ENCODE measurements around the gene GBP3. TPM values are rescaled to one million over a fixed set of nuclear protein-coding genes. Genes with fewer than 3 reads are reported as not detected.
"Not testable (repeated sequence)": the region's sequence is repeated elsewhere in the genome, so short reads cannot be mapped to it uniquely, and the experiment has no call there.

The GBP3 gene
- total RNA-seq, 1 donor from 2014 or later = 0.94 TPM

GRCh38 chr1:89041119-89041641, 18.5 kb upstream of the GBP3 start:
- DNase-seq = no peak

- no peak for DNase-seq
Measured at GRCh38 chr1:89040315-89040626, 17.6 kb upstream of the GBP3 start.

DNA sequence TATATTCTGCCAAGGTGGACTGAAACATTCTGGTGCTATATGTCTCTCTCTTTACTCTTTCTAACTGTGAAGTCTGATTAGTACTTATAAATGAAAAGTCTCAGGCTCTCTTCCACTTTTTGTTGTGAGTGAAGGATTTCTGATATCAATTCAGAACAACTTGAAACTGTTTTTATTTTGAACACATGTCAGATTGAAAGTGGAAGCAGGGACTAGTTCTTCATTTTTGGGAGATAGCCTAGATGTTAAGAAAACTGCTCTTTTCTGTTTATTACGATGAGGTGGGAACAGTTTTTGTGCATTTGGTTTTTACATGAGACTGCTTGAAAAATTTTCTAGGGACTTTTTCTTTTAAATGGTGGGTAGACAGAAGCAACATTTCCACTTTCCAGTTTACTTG, 14.5 kb upstream of the GBP3 start:
- DNase-seq = no peak

GRCh38 chr1:89035080-89035479, 12.4 kb upstream of the GBP3 start:
- DNase-seq = no peak

DNA sequence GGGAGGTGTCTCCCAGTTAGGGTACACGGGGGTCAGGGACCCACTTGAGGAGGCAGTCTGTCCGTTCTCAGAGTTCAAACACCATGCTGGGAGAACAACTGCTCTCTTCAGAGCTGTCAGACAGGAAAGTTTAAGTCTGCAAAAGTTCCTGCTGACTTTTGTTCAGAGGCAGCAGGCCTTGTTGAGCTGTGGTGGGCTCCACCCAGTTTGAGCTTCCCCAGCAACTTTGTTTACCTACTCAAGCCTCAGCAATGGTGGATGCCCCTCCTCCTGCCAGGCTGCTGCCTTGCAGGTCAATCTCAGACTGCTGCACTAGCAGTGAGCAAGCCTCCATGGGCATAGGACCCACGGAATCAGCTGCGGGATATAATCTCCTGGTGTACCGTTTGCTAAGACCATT, 11.3 kb upstream of the GBP3 start:
- DNase-seq = not testable (repeated sequence)

GRCh38 chr1:89029051-89029450, 6.4 kb upstream of the GBP3 start:
- DNase-seq = not testable (repeated sequence)

DNA sequence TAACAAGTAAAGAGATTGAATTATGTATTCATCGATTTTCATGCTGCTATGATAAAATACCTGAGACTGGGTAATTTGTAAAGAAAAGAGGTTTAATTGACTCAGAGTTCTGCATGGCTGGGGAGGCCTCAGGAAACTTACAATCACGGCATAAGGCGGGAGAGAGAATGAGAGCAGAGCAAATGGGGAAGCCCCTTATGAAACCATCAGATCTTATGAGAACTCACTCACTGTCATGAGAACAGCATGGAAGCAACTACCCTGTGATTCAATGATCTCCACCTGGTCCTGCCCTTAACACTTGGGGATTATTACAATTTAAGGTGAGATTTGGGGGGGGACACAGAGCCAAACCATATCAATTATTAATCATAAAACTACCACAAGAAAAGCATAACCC, 3.3 kb upstream of the GBP3 start:
- DNase-seq = no peak

DNA sequence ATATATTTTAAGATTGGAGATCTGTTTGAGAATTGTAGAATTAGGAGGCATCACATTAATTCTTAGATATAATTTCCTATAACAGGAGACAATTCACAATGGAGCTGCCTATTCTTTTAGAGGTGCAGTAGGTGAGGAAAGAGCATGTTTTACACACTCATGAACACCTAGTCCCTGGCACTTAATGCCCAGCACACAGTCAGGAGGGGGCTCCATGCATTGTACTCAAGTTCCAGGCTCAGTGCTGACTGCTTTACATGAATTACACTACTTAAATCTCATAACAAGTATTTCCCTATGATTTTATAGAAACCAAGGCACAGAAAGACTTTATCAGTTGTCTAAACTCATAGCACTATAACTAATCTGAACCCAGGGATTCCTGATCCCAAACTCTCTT, 360 bp upstream of the GBP3 start:
- DNase-seq = no peak

GRCh38 chr1:89018318-89018717, 4.3 kb downstream of the GBP3 start:
- not testable (repeated sequence) for DNase-seq

- DNase-seq = no peak
Measured at GRCh38 chr1:89008511-89008910, 14.2 kb downstream of the GBP3 start.

DNA sequence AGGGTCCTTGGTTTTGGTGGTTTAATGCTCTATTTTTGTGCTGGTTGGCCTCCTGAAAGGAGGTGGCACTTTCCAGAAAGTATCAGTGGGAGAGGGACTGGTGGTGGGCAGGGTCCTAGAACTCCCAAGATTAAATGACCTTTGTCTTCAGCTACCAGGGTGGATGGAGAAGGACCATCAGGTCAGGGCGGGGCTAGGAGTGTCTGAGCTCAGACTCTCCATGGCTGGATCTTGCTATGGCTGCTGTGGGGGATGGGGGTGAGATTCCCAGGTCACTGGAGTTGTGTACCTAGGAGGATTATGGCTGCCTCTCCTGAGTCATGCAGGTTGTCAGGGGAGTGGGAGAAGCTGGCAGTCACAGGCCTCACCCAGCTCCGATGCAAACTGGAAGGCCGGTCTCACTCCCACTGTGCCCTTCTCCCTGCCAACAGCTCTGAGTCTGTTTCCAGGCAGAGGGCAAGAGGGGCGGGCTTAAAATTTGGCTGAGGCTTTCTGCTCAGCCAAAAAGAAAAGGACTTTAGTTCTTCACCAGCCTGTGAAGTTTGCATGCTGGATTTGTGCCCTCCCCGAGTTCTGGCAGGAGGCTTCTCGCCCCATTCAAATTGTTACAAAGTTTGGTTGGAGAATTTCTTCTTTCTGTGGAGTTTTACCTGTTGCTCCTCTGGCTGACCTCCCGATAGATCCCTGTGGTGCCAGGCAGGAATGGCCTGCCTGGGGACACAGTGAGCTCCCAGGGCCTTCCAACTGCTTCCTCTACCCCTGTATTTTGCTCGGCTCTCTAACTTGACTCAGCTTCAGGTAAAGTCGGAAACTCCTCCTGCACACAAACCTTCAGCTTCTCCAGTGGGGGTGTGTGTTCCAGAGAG, 17.1 kb downstream of the GBP3 start:
- no peak for DNase-seq

DNA sequence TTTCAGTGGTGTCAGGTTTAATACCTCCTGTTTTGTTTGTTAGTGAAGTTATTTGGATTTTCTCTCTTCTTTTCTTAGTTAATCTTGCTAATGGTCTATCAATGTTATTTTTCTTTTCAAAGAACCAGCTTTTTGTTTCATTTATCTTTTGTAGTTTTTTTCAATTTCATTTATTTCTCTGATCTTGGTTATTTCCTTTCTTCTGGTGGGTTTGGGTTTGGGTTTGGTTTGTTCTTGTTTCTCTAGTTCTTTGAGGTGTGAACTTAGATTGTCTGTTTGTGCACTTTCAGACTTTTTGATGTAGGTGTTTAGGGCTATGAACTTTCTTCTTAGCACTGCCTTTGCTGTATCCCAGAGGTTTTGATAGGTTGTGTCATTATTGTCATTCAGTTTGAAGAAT, 20.5 kb downstream of the GBP3 start:
- DNase-seq = not testable (repeated sequence)

DNA sequence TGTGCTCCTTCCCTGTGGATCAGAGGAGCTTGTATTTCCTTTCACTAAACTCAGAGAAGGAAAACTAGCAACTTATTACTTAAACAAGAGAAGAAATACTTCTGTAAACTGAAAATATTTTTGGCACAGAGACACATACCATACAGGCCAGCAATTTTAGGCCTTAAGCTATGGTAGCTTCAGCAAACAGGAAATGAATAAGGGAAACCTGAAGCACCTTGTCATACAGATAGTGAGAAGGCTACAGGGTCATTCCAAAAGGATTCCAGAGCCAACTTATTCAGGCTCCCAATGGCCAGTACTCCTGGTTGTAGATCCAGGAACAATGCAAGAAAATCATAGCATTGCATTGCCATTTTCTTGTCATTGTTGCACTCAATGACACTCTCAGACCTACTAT, 21.2 kb downstream of the GBP3 start:
- no peak for DNase-seq

DNA sequence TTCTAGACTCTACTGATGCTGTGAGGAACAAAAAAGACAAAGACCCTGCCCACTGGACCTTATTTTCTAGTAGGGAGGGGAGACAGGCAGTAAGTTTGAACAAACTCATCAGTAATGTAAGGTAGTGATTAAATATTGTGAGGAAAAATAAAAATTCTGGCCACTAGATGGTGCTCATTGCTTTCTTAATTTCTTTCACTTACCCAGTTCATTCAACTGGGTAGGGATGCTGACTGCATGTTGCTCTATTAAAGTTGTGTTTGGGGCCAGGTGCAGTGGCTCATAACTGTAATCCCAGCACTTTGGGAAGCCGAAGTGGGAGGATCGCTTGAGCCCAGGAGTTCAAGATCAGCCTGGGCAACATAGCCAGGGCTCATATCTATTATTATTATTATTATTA, 23.9 kb downstream of the GBP3 start:
- no peak for DNase-seq

DNA sequence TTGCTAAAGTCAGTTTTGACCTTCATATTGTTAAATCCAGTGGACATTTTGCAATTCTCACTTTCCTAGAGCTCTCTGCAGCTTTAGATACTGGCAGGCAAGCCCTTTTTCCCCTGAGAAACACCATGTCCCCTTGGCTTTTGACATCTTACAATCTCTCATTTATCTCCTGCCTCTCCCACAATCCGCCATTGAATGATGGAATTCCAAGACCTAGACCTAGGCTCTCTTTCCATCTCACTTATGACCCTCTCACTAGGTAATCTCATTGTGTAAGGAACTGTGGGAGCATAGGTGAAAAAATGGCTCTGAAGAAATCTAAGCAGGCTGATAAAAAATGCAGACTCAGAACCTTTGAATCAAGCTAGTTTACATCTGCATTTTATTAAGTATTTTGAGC, 32.2 kb downstream of the GBP3 start:
- DNase-seq = no peak

GRCh38 chr1:88985692-88986091, 37.0 kb downstream of the GBP3 start:
- no peak for DNase-seq

DNA sequence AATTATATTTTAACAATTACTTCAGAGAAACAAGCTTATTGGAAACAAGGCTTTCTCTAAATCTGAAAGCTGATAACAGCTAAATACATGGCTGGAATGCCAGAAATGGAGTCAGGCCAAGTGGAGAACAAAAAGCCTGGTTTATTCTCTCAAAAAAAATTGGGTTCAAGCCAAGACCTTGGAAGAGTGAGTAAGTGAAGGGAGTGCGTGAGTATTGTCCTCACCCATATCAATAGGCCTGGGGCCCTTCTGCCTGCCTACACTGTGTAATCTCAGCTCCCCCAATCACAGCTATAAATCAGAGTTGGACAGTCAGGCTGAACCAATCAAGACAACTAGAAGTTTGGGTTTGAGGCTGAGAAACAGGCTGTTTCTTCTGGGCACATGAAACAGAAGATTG, 37.6 kb downstream of the GBP3 start:
- DNase-seq = peak; percentile 18

- DNase-seq = no peak
Measured at GRCh38 chr1:88984569-88984968, 38.1 kb downstream of the GBP3 start.

GRCh38 chr1:88983791-88984559, 38.7 kb downstream of the GBP3 start:
- DNase-seq = no peak

DNA sequence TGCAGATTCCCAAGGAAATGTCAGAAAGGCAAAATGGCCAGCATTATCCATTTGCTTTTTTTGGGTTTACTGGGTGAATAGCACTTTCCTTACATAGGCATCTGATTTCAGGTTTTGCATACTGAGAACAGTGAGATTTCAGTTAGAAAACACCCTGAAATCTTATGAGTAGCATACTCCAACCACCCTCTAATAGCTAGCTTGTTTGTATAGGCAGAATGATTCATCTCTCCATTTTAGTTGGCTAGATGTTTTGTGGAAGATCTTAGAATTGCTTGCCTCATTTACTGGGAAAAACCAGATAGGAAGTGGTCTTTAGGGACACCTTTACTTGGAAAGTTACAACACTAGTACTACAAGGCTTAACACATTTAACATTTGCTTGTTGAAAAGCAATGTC, 40.6 kb downstream of the GBP3 start:
- DNase-seq = no peak

DNA sequence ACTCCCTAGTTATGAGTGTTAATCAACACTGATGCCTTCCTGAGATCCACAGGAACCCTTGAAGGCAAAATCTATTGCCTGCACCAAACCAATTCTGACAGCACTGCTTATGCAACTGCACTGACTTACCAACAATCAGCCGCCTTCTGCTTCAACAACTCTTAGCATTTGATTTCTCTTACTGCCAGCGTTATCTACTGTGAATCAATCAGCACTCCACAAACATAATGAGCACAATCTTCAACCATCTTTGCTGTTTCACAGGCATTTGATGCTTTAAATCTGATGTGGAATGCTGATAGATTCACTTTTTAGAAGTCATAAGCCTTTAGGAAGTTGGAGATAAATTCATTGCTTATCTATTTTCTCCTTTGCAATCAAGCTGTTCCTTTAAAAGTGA, 41.2 kb downstream of the GBP3 start:
- not testable (repeated sequence) for DNase-seq

DNA sequence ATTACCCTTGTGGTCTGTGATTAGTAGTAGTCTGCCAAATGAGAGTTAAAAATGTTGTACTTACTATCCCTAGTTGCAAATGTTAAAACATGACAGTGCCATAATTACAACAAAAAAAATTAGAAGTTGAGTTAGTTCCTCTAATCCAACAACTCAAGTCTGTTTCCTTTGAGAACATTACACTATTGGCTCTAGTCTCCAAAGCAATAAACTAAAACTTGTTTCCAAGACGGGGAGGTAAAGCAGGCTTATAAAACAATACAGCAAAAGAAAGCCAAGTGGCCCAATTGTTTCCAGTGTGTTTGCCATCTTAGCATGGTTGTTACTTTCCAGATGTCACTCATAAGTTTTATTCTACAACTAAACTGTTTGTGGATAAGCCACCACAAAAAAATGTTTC, 41.8 kb downstream of the GBP3 start:
- no peak for DNase-seq

DNA sequence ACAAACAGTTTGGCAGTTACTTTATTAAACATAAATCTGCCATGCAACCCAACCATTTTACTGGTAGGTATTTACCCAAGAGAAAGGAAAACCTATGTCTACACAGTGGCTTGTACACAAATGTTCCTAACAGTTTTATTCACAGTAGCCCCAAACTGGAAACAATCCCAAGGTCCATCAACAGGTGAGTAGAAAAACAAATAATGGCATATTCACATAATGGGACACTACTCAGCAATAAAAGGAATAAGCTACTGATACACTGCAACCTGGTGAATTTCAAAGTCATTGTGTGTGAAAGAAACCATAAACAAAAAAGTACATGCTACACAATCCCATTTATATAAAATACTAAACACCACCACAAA, 42.9 kb downstream of the GBP3 start:
- DNase-seq = no peak
